ENCODE data around the gene MSMB. TPM values are rescaled to one million over a fixed set of nuclear protein-coding genes. Genes with fewer than 3 reads are reported as not detected.
"Not testable (repeated sequence)": the region's sequence is repeated elsewhere in the genome, so short reads cannot be mapped to it uniquely, and the experiment has no call there.

Gene MSMB
- total RNA-seq, 1 experiment from 2014 or later = not detected

GRCh38 chr10:46006219-46006618, 39.9 kb downstream of the MSMB start:
- DNase-seq (ENCODE audit: low spot score) = peak; percentile 30

- no peak for DNase-seq (ENCODE audit: low spot score)
Observed at GRCh38 chr10:46005383-46005782, 40.7 kb downstream of the MSMB start.

- DNase-seq (ENCODE audit: low spot score) = no peak
Observed at GRCh38 chr10:46004963-46005362, 41.1 kb downstream of the MSMB start.

GRCh38 chr10:46002916-46003693, 43.0 kb downstream of the MSMB start:
- DNase-seq (ENCODE audit: low spot score) = no peak

GRCh38 chr10:46002189-46002687, 43.8 kb downstream of the MSMB start:
- not testable (repeated sequence) for DNase-seq (ENCODE audit: low spot score)

- no peak for DNase-seq (ENCODE audit: low spot score)
Observed at GRCh38 chr10:46001187-46001756, 44.8 kb downstream of the MSMB start.

- DNase-seq (ENCODE audit: low spot score) = no peak
Observed at GRCh38 chr10:46000538-46000937, 45.5 kb downstream of the MSMB start.

- DNase-seq (ENCODE audit: low spot score) = not testable (repeated sequence)
Observed at GRCh38 chr10:45999955-46000354, 46.1 kb downstream of the MSMB start.

GRCh38 chr10:45997994-45998763, 47.9 kb downstream of the MSMB start:
- no peak for DNase-seq (ENCODE audit: low spot score)

- no peak for DNase-seq (ENCODE audit: low spot score)
Observed at GRCh38 chr10:45997557-45997956, 48.5 kb downstream of the MSMB start.

- not testable (repeated sequence) for DNase-seq (ENCODE audit: low spot score)
Observed at GRCh38 chr10:45985590-45985989, 60.5 kb downstream of the MSMB start.

GRCh38 chr10:45984473-45984872, 61.6 kb downstream of the MSMB start:
- DNase-seq (ENCODE audit: low spot score) = not testable (repeated sequence)

- DNase-seq (ENCODE audit: low spot score) = peak; percentile 44
Observed at GRCh38 chr10:45983538-45984186, 62.4 kb downstream of the MSMB start.

Other genes with a start within 250 kb of the MSMB start
- gene AGAP4, start 198.8 kb downstream of the MSMB start, total RNA-seq (2014; rRNA removed; shearing (Covaris generic)) = 3.7 and 6.6 TPM in 2 replicates
- gene TIMM23, start 73.8 kb downstream of the MSMB start, total RNA-seq (2014; rRNA removed; shearing (Covaris generic)) = 138 and 155 TPM in 2 replicates
- gene NCOA4, start 15.6 kb downstream of the MSMB start, total RNA-seq (2014; rRNA removed; shearing (Covaris generic)) = 184 and 185 TPM in 2 replicates
- gene ANTXRL, start 240.7 kb upstream of the MSMB start, total RNA-seq (2014; rRNA removed; shearing (Covaris generic)) = not detected in 2 replicates

All from H4 (cell line).